A204.1 (cell line): ENCODE results near the gene TSACC.
"Not testable (repeated sequence)": the region's sequence is repeated elsewhere in the genome, so short reads cannot be mapped to it uniquely, and the experiment has no call there.

Source experiments
- FAIRE-seq: peaks from 2 replicates; lab custom pipeline; 2012; peaks lifted over from hg19 to GRCh38; lab: Jason Lieb, UNC

Gene TSACC

GRCh38 chr1:156346636-156347035 is 8.3 kb downstream of the TSACC start:
- no peak for FAIRE-seq

- FAIRE-seq, result no peak
These were observed 9.0 kb downstream of the TSACC start for GRCh38 chr1:156347331-156347730.

- FAIRE-seq, result not testable (repeated sequence)
These were observed 14.2 kb downstream of the TSACC start for GRCh38 chr1:156352481-156352880.

- FAIRE-seq, result no peak
These were observed 18.0 kb downstream of the TSACC start for GRCh38 chr1:156356262-156356874.

GRCh38 chr1:156356875-156357534 is 18.7 kb downstream of the TSACC start:
- no peak for FAIRE-seq

GRCh38 chr1:156357977-156358376 is 19.7 kb downstream of the TSACC start:
- FAIRE-seq, result no peak

- no peak for FAIRE-seq
These were observed 20.3 kb downstream of the TSACC start for GRCh38 chr1:156358641-156359040.

GRCh38 chr1:156359249-156359648 is 20.9 kb downstream of the TSACC start:
- FAIRE-seq, result no peak

- FAIRE-seq, result no peak
These were observed 21.6 kb downstream of the TSACC start for GRCh38 chr1:156359973-156360372.

- no peak for FAIRE-seq
These were observed 22.2 kb downstream of the TSACC start for GRCh38 chr1:156360534-156360933.

- no peak for FAIRE-seq
These were observed 27.4 kb downstream of the TSACC start for GRCh38 chr1:156365754-156366153.

GRCh38 chr1:156366378-156367166 is 28.2 kb downstream of the TSACC start:
- no peak for FAIRE-seq

- FAIRE-seq, result no peak
These were observed 29.2 kb downstream of the TSACC start for GRCh38 chr1:156367383-156368156.

- FAIRE-seq, result no peak
These were observed 29.9 kb downstream of the TSACC start for GRCh38 chr1:156368157-156368658.

- FAIRE-seq, result no peak
These were observed 30.8 kb downstream of the TSACC start, which contains the start of gene RHBG for GRCh38 chr1:156368889-156369684. RHBG (plus strand) TSS chr1:156369211; CDS start chr1:156369250, 39 bp downstream.

GRCh38 chr1:156369685-156370286 is 31.5 kb downstream of the TSACC start:
- not testable (repeated sequence) for FAIRE-seq

- FAIRE-seq, result no peak
These were observed 33.4 kb downstream of the TSACC start for GRCh38 chr1:156371553-156372264.

GRCh38 chr1:156372265-156372586 is 33.9 kb downstream of the TSACC start:
- FAIRE-seq, result no peak

GRCh38 chr1:156372876-156373275 is 34.5 kb downstream of the TSACC start:
- FAIRE-seq, result no peak

GRCh38 chr1:156373546-156373945 is 35.2 kb downstream of the TSACC start:
- no peak for FAIRE-seq
